Thymus (tissue), 11 donors: ENCODE measurements around the gene CDK3. TPM values are rescaled to one million over a fixed set of nuclear protein-coding genes. Genes with fewer than 3 reads are reported as not detected.

Experiments used
- DNase-seq, 9 donors: peaks; one replicate each; pipeline ENCODE4 v3.0.0-alpha.2; 2013; ENCODE audit warnings: low spot score in 9 of 9, low read depth in 6 of 9, missing footprints in 1 of 9
- H3K27ac ChIP-seq, 2 donors: one replicate each; pipeline ENCODE4 v1.5.1; 2013; ENCODE audit warnings: control low read depth in 1 of 2, low read depth in 1 of 2, low read length in 1 of 2, mild to moderate bottlenecking in 1 of 2, moderate library complexity in 1 of 2
- H3K27me3 ChIP-seq, 2 donors: one replicate each; pipeline ENCODE4 v1.5.1; 2013; ENCODE audit warnings: low read length in 1 of 2; ENCODE audit not compliant: control insufficient read depth in 2 of 2, insufficient read depth in 1 of 2
- H3K36me3 ChIP-seq, 2 donors: one replicate each; pipeline ENCODE4 v1.5.1; 2013; ENCODE audit warnings: low read length in 1 of 2, mild to moderate bottlenecking in 1 of 2, moderate library complexity in 1 of 2; ENCODE audit not compliant: control insufficient read depth in 2 of 2, insufficient read depth in 2 of 2
- H3K4me1 ChIP-seq, 2 donors: one replicate each; pipeline ENCODE4 v1.5.1; 2013; ENCODE audit warnings: low read length in 2 of 2; ENCODE audit not compliant: control insufficient read depth in 2 of 2, insufficient read depth in 2 of 2
- H3K4me3 ChIP-seq, 2 donors: one replicate each; pipeline ENCODE4 v1.5.1; 2013; ENCODE audit warnings: low read length in 2 of 2, control low read depth in 1 of 2, mild to moderate bottlenecking in 1 of 2
- H3K9me3 ChIP-seq, 2 donors: one replicate each; pipeline ENCODE4 v1.5.1; 2013; ENCODE audit warnings: low read length in 1 of 2, mild to moderate bottlenecking in 1 of 2; ENCODE audit not compliant: control insufficient read depth in 2 of 2, insufficient read depth in 1 of 2
- WGBS: extraction: QIAGEN DNeasy Blood & Tissue Kit; methylation state at CpG from one replicate; pipeline ENCODE4 v1.1.7; 2013; 5-methylcytosine and 5-hydroxymethylcytosine counted together
- polyA plus RNA-seq: library from polyadenylated mRNA; stranded (reverse); fragments of 200-250 nt; gene quantifications from one replicate; pipeline ENCODE4 v1.2.3, GENCODE V29; 2013
- total RNA-seq: library from RNA; stranded (reverse); fragments of 120-200 nt; gene quantifications from one replicate; pipeline ENCODE4 v1.2.4, GENCODE V29; 2013
- donor health status: healthy.

CDK3 gene
- total and polyA plus RNA-seq, 2 donors, result 3.2 to 31.8 TPM

GRCh38 chr17:76009447-76009846, 8.8 kb downstream of the CDK3 start:
- Histone ChIP-seq H3K9me3 (no peaks in the 10 kb centered on the region), H3K27ac (no peak overlapping the region), H3K4me1 (peaks cover 0 to 16% of the 10 kb centered on the region in 2 donors), H3K4me3 (no peak overlapping the region), H3K27me3 (no peaks in the 10 kb centered on the region), H3K36me3 (peaks cover 3 to 6% of the 10 kb centered on the region in 2 donors)
- 98% methylated on average over 20 of the region's 20 CpGs for WGBS
- DNase-seq, result no peak

DNA sequence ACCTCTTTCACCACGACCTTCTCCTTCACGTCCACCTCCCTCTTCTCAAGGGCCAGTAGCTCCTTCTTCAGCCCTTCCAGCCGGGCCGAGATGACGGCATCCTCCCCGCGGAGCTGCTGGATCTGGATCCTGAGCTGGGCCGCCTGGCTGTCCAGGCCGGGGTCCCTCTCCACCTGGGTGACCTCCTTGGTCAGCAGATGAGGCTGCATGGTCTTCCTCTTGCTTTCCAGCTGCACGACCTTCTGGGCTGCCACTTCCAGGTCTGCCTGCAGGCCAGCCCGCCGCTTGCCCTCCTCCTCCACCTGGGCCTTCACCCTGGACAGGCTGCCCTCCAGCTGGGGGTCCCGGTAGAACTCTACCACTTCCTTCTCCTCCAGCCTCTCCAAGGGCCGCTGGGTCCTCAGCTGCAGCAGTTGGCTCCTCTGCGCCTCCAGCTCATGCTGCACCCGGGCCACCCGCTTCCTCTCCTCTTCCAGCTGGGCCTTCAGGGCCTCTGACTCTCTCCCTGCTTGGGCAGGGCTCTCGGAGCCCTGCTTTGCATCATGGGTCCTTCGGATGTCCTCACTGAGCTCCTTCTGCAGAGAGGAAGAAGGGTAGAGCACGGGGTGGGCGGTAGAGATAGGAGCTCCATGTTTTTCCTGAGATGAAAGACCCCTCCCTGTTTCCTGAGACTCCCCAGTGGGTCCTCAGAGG, 9.5 kb downstream of the CDK3 start:
- Histone ChIP-seq H3K27me3 (no peaks in the 10 kb centered on the region), H3K36me3 (peaks cover 0 to 3% of the 10 kb centered on the region in 2 donors)
- no peak for DNase-seq

GRCh38 chr17:76011951-76012350, 11.3 kb downstream of the CDK3 start:
- no peaks in the 10 kb centered on the region for H3K36me3 ChIP-seq
- H3K4me3 ChIP-seq, result no peak overlapping the region
- H3K4me1 ChIP-seq, result peaks cover 0 to 10% of the 10 kb centered on the region in 2 donors
- DNase-seq, result no peak
- H3K27me3 ChIP-seq, result no peaks in the 10 kb centered on the region
- 98% methylated on average over 5 of the region's 5 CpGs for WGBS
- H3K27ac ChIP-seq, result no peak overlapping the region
- H3K9me3 ChIP-seq, result peaks cover 0 to 3% of the 10 kb centered on the region in 2 donors

More for the DNA sequence above, 9.5 kb downstream of the CDK3 start:
- no peak overlapping the region for H3K4me3 ChIP-seq
- peaks cover 0 to 3% of the 10 kb centered on the region in 2 donors for H3K9me3 ChIP-seq
- 87% methylated on average over 21 of the region's 21 CpGs for WGBS
- peaks cover 0 to 18% of the 10 kb centered on the region in 2 donors for H3K4me1 ChIP-seq
- no peak overlapping the region for H3K27ac ChIP-seq

DNA sequence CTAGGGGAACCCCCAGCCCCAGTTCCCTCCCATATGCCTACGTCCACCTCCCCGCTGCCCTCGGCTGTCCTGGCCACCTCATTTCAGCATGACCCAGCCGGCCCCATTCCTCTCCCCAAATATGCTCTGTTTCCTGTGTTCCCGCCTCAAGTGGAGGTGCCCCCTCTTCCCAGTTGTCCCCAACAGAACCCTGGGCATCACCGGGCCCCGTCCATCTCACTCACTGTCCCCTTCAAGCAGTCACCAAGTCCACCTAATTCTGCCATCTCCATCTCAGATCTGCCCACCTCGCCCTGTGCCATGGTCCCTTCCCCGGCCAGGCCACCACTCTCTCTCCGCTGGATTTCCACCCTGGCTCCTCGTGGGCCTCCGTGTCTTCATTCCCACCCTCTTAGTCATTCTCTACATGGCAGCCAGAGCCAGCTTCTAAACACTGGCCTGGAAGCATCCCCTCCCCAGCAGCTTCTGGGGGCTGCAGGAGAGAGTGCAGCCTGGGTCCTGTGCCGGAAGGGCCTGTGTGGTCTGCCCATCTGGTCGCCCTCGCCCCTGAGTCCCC, 12.8 kb downstream of the CDK3 start:
- H3K9me3 ChIP-seq, result peaks cover 0 to 3% of the 10 kb centered on the region in 2 donors
- H3K4me1 ChIP-seq, result peaks cover 0 to 10% of the 10 kb centered on the region in 2 donors
- no peak overlapping the region for H3K27ac ChIP-seq
- WGBS, result 92% methylated on average over 15 of the region's 15 CpGs
- H3K4me3 ChIP-seq, result no peak overlapping the region
- no peak for DNase-seq
- no peaks in the 10 kb centered on the region for H3K27me3 ChIP-seq
- no peaks in the 10 kb centered on the region for H3K36me3 ChIP-seq

- Histone ChIP-seq H3K4me1 (peaks cover 0 to 11% of the 10 kb centered on the region in 2 donors), H3K27me3 (no peaks in the 10 kb centered on the region), H3K36me3 (no peaks in the 10 kb centered on the region), H3K9me3 (peaks cover 0 to 3% of the 10 kb centered on the region in 2 donors), H3K4me3 (no peak overlapping the region), H3K27ac (no peak overlapping the region)
- peak; percentile 48 to 85 (median 68) for DNase-seq
- 37% methylated on average over 19 of the region's 19 CpGs for WGBS
Measured at GRCh38 chr17:76014100-76014924, 13.7 kb downstream of the CDK3 start.

DNA sequence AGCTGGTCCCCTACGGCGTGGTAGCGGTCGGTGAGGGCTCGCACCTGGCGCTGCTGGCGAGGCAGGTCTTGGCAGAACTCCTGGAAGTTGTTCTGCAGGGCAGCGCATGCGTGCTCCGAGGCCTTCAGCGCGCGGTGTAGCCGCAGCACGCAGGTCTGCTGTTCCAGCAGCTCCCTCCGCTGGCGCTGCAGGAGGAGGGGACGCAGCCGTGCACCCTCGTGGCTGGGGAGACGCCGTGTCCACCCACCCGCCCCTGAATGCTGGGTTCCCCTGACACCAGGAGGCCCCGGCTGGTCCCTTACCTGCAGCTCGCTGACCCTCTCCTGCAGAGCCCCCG, 14.2 kb downstream of the CDK3 start:
- no peak for DNase-seq
- Histone ChIP-seq H3K27ac (no peak overlapping the region), H3K9me3 (peaks cover 0 to 3% of the 10 kb centered on the region in 2 donors), H3K4me1 (peaks cover 0 to 14% of the 10 kb centered on the region in 2 donors), H3K27me3 (no peaks in the 10 kb centered on the region), H3K36me3 (no peaks in the 10 kb centered on the region), H3K4me3 (no peak overlapping the region)
- 91% methylated on average over 26 of the region's 26 CpGs for WGBS

- WGBS, result 98% methylated on average over 21 of the region's 21 CpGs
- peaks cover 0 to 3% of the 10 kb centered on the region in 2 donors for H3K9me3 ChIP-seq
- DNase-seq, result no peak
- H3K27me3 ChIP-seq, result no peaks in the 10 kb centered on the region
- no peak overlapping the region for H3K4me3 ChIP-seq
- H3K27ac ChIP-seq, result no peak overlapping the region
- H3K4me1 ChIP-seq, result peaks cover 0 to 18% of the 10 kb centered on the region in 2 donors
- H3K36me3 ChIP-seq, result no peaks in the 10 kb centered on the region
Measured at GRCh38 chr17:76017481-76018339, 17.1 kb downstream of the CDK3 start.

GRCh38 chr17:76018340-76018680, 17.7 kb downstream of the CDK3 start:
- DNase-seq, result no peak
- no peaks in the 10 kb centered on the region for H3K36me3 ChIP-seq
- no peak overlapping the region for H3K27ac ChIP-seq
- no peaks in the 10 kb centered on the region for H3K27me3 ChIP-seq
- no peak overlapping the region for H3K4me3 ChIP-seq
- peaks cover 0 to 3% of the 10 kb centered on the region in 2 donors for H3K9me3 ChIP-seq
- H3K4me1 ChIP-seq, result peaks cover 0 to 18% of the 10 kb centered on the region in 2 donors
- 98% methylated on average over 11 of the region's 11 CpGs for WGBS
